CD4-positive, alpha-beta T cell (primary cell): Measurements from ENCODE around the gene TRABD2B. TPM values are rescaled to one million over a fixed set of nuclear protein-coding genes. Genes with fewer than 3 reads are reported as not detected.

Experiments used
- ATAC-seq: fragments of 200-7000 bp; cut with Tn5 transposase; one replicate; pipeline ENCODE4 v1.10.0; 2022; ENCODE audit warnings: mild to moderate bottlenecking; ENCODE audit not compliant: poor library complexity
- CTCF ChIA-PET: fragments of 350-600 bp; sonication (Branson Sonifier 250); formaldehyde crosslinking; loops from one replicate; lab custom pipeline; 2021; ENCODE audit warnings: antibody characterized with exemption, inconsistent platforms; lab: Charles Lee
- POLR2A ChIA-PET: fragments of 350-600 bp; sonication (Branson Sonifier 250); formaldehyde crosslinking; loops from one replicate; lab custom pipeline; 2021; ENCODE audit warnings: antibody characterized with exemption, inconsistent platforms; lab: Charles Lee
- DNase-seq, 14 experiments: peaks; one replicate each; pipeline ENCODE4 v3.0.0-alpha.2; 2013 to 2020; ENCODE audit warnings: mixed read lengths in 2 of 14
- H3K27ac ChIP-seq, 2 donors: one replicate each; pipeline versions ENCODE4 v1.5.1 to v1.7.0; 2013; ENCODE audit warnings: low read length in 2 of 2, low read depth in 1 of 2, mild to moderate bottlenecking in 1 of 2
- H3K27me3 ChIP-seq, 2 experiments: 1 replicate in 1 of 2; 2 replicates in 1 of 2; pipeline versions ENCODE4 v1.6.1 to v1.7.0; 2013; ENCODE audit warnings: low read length in 2 of 2, control low read depth in 1 of 2, mild to moderate bottlenecking in 1 of 2, moderate library complexity in 1 of 2; ENCODE audit not compliant: insufficient read depth in 2 of 2, control insufficient read depth in 1 of 2
- H3K36me3 ChIP-seq: one replicate; pipeline ENCODE4 v1.6.1; 2013; ENCODE audit warnings: low read length, control low read depth; ENCODE audit not compliant: insufficient read depth
- H3K4me1 ChIP-seq: one replicate; pipeline ENCODE4 v1.6.1; 2013; ENCODE audit warnings: low read length, control low read depth; ENCODE audit not compliant: insufficient read depth
- H3K4me3 ChIP-seq: one replicate; pipeline ENCODE4 v1.5.1; 2013; ENCODE audit warnings: mild to moderate bottlenecking, low read length, moderate library complexity
- H3K9me3 ChIP-seq, 2 experiments: 1 replicate in 1 of 2; 2 replicates in 1 of 2; pipeline versions ENCODE4 v1.6.1 to v1.7.0; 2013; ENCODE audit warnings: low read length in 2 of 2, mild to moderate bottlenecking in 2 of 2, control low read depth in 1 of 2, moderate library complexity in 1 of 2; ENCODE audit not compliant: control insufficient read depth in 1 of 2, insufficient read depth in 1 of 2
- H3K27ac Mint-ChIP-seq: one replicate; pipeline ENCODE4 v1.8.0; 2020; ENCODE audit warnings: mixed read lengths
- H3K27me3 Mint-ChIP-seq: one replicate; pipeline ENCODE4 v1.8.0; 2021; ENCODE audit warnings: mixed read lengths
- H3K36me3 Mint-ChIP-seq: one replicate; pipeline ENCODE4 v1.8.0; 2021; ENCODE audit warnings: low read depth, mixed read lengths
- H3K4me1 Mint-ChIP-seq: one replicate; pipeline ENCODE4 v1.8.0; 2021; ENCODE audit warnings: low read depth, mixed read lengths
- H3K4me3 Mint-ChIP-seq: one replicate; pipeline ENCODE4 v1.8.0; 2020; ENCODE audit warnings: mild to moderate bottlenecking, mixed read lengths
- H3K9me3 Mint-ChIP-seq: one replicate; pipeline ENCODE4 v1.8.0; 2020; ENCODE audit warnings: mixed read lengths
- CTCF ChIP-seq: fragments of 200-600 bp; IDR thresholded peaks from one replicate; pipeline ENCODE4 v1.8.0; 2022; ENCODE audit warnings: antibody characterized with exemption, mild to moderate bottlenecking
- intact Hi-C, 2 experiments: fragments of 100-400 bp; cut with DNase I in 1 of 2; cut with micrococcal nuclease in 1 of 2; formaldehyde crosslinking; loops; one replicate each; pipeline versions ENCODE4 v1.15.1 to v1.9.0; 2023 to 2025; cut with DNase I, micrococcal nuclease
- total RNA-seq, 174 experiments: library from RNA in 2 of 174; stranded (reverse) in 2 of 174; gene quantifications; one replicate each; pipeline ENCODE4 v1.2.3 and lab custom pipeline; 2021 to 2026

TRABD2B gene
- total RNA-seq, 2 experiments from 2014 or later, result not detected

- Mint-ChIP-seq H3K27me3 (peaks cover 10% of the 10 kb centered on the region), H3K4me1 (no peaks in the 10 kb centered on the region), H3K9me3 (no peaks in the 10 kb centered on the region), H3K27ac (no peak overlapping the region), H3K4me3 (no peak overlapping the region), H3K36me3 (no peaks in the 10 kb centered on the region)
- no peaks in the 10 kb centered on the region for H3K4me1 ChIP-seq
- no peaks in the 10 kb centered on the region for H3K36me3 ChIP-seq
- intact Hi-C loops, result no loop called here
- no peaks in the 10 kb centered on the region for H3K9me3 ChIP-seq
- DNase-seq, result no peak
- no peaks in the 10 kb centered on the region for H3K27me3 ChIP-seq
- no peak overlapping the region for H3K27ac ChIP-seq
- ChIA-PET POLR2A (no interaction called here), CTCF (no interaction called here)
- H3K4me3 ChIP-seq, result no peak overlapping the region
- ATAC-seq, result no peak
- no peak for TF ChIP-seq CTCF
Observed at GRCh38 chr1:47937586-47938254, 59.5 kb downstream of the TRABD2B start.

DNA sequence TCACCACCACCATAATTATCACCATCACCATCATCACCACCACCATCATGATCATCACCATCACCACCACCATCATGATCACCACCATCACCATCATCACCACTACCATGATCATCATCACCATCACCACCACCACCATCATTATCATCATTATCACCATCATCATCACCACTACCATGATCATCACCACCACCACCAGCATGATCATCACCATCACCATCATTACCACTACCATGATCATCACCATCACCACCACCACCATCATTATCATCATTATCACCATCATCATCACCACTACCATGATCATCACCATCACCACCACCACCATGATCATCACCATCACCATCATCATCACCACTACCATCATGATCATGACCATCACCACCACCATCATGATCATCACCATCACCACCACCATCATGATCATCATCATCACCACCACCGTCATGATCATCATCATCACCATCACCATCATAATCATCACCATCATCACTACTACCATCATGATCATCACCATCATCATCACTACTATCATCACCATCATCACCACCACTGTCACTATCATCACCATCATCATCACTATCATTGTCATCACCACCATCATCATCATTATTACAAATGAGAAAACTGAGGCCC, 60.2 kb downstream of the TRABD2B start:
- no peak for ATAC-seq
- Mint-ChIP-seq H3K4me3 (no peak overlapping the region), H3K27ac (no peak overlapping the region), H3K27me3 (peaks cover 10% of the 10 kb centered on the region), H3K9me3 (no peaks in the 10 kb centered on the region), H3K36me3 (no peaks in the 10 kb centered on the region), H3K4me1 (no peaks in the 10 kb centered on the region)
- H3K27me3 ChIP-seq, result no peaks in the 10 kb centered on the region
- H3K36me3 ChIP-seq, result no peaks in the 10 kb centered on the region
- CTCF ChIA-PET, result no interaction called here
- no peak for TF ChIP-seq CTCF
- H3K9me3 ChIP-seq, result no peaks in the 10 kb centered on the region
- H3K4me3 ChIP-seq, result no peak overlapping the region
- POLR2A ChIA-PET, result no interaction called here
- no peak overlapping the region for H3K27ac ChIP-seq
- DNase-seq, result no peak
- no peaks in the 10 kb centered on the region for H3K4me1 ChIP-seq
- intact Hi-C loops, result no loop called here

GRCh38 chr1:47935856-47936255, 61.3 kb downstream of the TRABD2B start:
- Histone ChIP-seq H3K36me3 (no peaks in the 10 kb centered on the region), H3K27ac (no peak overlapping the region), H3K27me3 (no peaks in the 10 kb centered on the region), H3K4me1 (no peaks in the 10 kb centered on the region), H3K4me3 (no peak overlapping the region), H3K9me3 (no peaks in the 10 kb centered on the region)
- CTCF ChIA-PET, result no interaction called here
- DNase-seq, result no peak
- no peak overlapping the region for H3K4me3 Mint-ChIP-seq
- no peaks in the 10 kb centered on the region for H3K4me1 Mint-ChIP-seq
- no peaks in the 10 kb centered on the region for H3K36me3 Mint-ChIP-seq
- no peaks in the 10 kb centered on the region for H3K9me3 Mint-ChIP-seq
- no peak for TF ChIP-seq CTCF
- POLR2A ChIA-PET, result no interaction called here
- no peak for ATAC-seq
- intact Hi-C loops, result no loop called here
- no peak overlapping the region for H3K27ac Mint-ChIP-seq
- H3K27me3 Mint-ChIP-seq, result peaks cover 6% of the 10 kb centered on the region
